ENCODE measurements around the gene OSMR. TPM values are rescaled to one million over a fixed set of nuclear protein-coding genes. Genes with fewer than 3 reads are reported as not detected.
A peak's percentile ranks its signal among the peaks of the same experiment; 100 is the strongest.

Gene OSMR
- total and polyA plus RNA-seq, 9 of the 15 experiments (the other 6 are each of a cell fraction or from before 2014, with no cell fraction given) = 0.18 to 1.7 (median 0.94) TPM

- TF ChIP-seq CHAMP1 (IDR thresholded peaks at IDR 0.05) (no peak), ZNF740 (CRISPR knock-in tag; IDR thresholded peaks at IDR 0.05) (no peak), ZNF740 (tag; IDR thresholded peaks at IDR 0.05) (no peak), ARID3A (IDR thresholded peaks at IDR 0.05; ENCODE audit: borderline replicate concordance, low read depth, low read length) (0 out of 2 replicates have a peak, but pooled peaks have one; percentile 59), BACH1 (tag; IDR thresholded peaks at IDR 0.05) (no peak), SIRT6 (IDR thresholded peaks at IDR 0.05; ENCODE audit: low read depth, low read length) (no peak), ESRRA (IDR thresholded peaks at IDR 0.05; ENCODE audit: borderline replicate concordance, low read depth) (peak; percentile 57; the same call in 1 of the 2 replicates), KDM5B (IDR thresholded peaks at IDR 0.05; ENCODE audit: insufficient replicate concordance, low read depth, low read length) (no peak), BHLHE40 (IDR thresholded peaks at IDR 0.05; ENCODE audit: low read length) (no peak), EZH2 (IDR thresholded peaks at IDR 0.05; ENCODE audit: borderline replicate concordance, low read depth, low read length) (no peak), MTA3 (IDR thresholded peaks at IDR 0.05; ENCODE audit: borderline replicate concordance) (0 out of 2 replicates have a peak, but pooled peaks have one; percentile 37), TAF7 (tag; IDR thresholded peaks at IDR 0.05) (no peak), CREB3L1 (IDR thresholded peaks at IDR 0.05; ENCODE audit: borderline replicate concordance, low read depth) (no peak), TEAD2 (tag; IDR thresholded peaks at IDR 0.05) (no peak), HMGXB4 (CRISPR knock-in tag; IDR thresholded peaks at IDR 0.05) (no peak), NCOR1 (IDR thresholded peaks at IDR 0.05) (peak; percentile 72), KLF6 (CRISPR knock-in tag; IDR thresholded peaks at IDR 0.05; ENCODE audit: borderline replicate concordance) (no peak), SREBF2 (CRISPR knock-in tag; IDR thresholded peaks at IDR 0.05) (no peak)
Measured at GRCh38 chr5:38807570-38808483, 38.0 kb upstream of the OSMR start (continued).
